GM13976 (cell line): ENCODE results near the gene CREG1.

ENCODE experiments used
- DNase-seq: peaks from one replicate; pipeline ENCODE4 v3.0.0; 2012; ENCODE audit warnings: low spot score
- in situ Hi-C: fragments of 300-500 bp; cut with MboI; formaldehyde crosslinking; loops from one replicate; pipeline ENCODE4 v1.12.0; 2022; ENCODE audit warnings: low sequenced_read_pairs, mixed read lengths, inconsistent platforms; ENCODE audit not compliant: unreplicated experiment
- TF ChIP-seq, protein P1 (sequence below): IDR thresholded peaks from 2 replicates; pipeline ENCODE4 v1.5.1; 2012; ENCODE audit warnings: borderline replicate concordance, mild to moderate bottlenecking; ENCODE audit not compliant: insufficient read depth; ENCODE audit errors: extremely low read depth, missing control alignments, control extremely low read depth

Gene CREG1

DNA sequence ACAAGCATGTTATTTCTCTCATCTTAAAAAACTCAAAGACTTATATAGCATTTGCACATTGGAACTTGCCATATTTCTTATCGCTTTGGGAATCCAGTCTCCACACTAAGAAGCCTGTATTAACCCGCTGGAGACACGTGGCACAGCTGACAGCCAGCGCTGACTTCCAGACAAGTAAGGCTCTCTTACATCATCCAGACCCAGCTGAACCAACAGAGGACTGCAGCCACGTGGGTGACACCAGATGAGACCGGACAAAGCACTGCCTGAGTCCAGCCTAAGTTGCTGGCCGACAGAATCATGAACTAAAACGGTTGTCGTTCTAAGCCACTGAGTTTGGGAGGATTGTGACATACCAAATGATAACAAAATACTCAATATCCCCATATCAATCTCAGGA lies 28.9 kb downstream of the CREG1 start:
- TF ChIP-seq, protein P1, sequence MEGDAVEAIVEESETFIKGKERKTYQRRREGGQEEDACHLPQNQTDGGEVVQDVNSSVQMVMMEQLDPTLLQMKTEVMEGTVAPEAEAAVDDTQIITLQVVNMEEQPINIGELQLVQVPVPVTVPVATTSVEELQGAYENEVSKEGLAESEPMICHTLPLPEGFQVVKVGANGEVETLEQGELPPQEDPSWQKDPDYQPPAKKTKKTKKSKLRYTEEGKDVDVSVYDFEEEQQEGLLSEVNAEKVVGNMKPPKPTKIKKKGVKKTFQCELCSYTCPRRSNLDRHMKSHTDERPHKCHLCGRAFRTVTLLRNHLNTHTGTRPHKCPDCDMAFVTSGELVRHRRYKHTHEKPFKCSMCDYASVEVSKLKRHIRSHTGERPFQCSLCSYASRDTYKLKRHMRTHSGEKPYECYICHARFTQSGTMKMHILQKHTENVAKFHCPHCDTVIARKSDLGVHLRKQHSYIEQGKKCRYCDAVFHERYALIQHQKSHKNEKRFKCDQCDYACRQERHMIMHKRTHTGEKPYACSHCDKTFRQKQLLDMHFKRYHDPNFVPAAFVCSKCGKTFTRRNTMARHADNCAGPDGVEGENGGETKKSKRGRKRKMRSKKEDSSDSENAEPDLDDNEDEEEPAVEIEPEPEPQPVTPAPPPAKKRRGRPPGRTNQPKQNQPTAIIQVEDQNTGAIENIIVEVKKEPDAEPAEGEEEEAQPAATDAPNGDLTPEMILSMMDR, result no peak
- in situ Hi-C loops, result loop anchor here (25.0 kb wide), 2 partner anchors 262 to 612 kb away; no protein-coding TSS in a partner anchor
- DNase-seq, result no peak

DNA sequence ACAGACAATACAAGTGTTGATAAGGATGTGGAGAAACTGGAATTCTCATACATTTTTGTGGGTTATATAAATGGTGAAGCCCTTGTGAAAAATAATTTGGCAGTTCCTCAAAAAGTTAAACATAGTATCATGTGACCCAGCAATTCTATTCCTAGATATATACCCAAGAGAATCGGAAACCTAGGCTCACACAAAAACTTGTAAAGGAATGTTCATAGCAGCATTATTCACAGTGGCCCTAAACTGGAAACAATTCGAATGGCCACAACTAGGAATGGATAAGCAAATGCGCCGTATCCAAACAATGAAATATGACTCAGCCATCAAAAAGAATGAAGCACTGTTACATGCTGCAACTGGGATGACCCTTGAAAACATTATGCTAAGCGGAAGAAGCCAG lies 31.3 kb downstream of the CREG1 start:
- in situ Hi-C loops, result no loop called here

DNA sequence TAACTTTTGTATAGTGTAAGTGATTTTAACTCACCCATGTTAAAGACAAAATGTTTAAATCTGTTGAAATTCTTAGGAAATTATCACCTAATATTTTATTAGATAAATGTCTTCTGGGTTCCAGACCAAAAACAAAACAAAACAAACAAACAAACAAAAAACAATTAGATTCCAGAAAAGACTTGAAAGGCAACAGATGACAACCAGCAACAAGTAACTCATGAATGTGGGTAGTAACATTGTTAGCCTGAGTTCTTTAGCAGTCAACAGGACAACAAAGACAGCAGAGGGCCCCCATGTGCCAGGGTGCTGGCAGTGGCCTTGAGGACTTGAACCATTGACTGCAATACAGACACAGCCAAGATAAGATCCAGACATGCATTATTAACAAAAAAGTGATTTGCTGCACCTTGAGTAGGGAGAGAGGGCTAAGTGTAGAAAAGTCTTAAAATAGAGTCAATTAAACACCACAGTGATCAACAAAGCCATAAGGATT lies 32.8 kb downstream of the CREG1 start:
- in situ Hi-C loops, result no loop called here
- no peak for DNase-seq
- TF ChIP-seq, protein P1, result no peak

More for the DNA sequence above, 31.3 kb downstream of the CREG1 start:
- DNase-seq, result no peak
- TF ChIP-seq, protein P1, result no peak

DNA sequence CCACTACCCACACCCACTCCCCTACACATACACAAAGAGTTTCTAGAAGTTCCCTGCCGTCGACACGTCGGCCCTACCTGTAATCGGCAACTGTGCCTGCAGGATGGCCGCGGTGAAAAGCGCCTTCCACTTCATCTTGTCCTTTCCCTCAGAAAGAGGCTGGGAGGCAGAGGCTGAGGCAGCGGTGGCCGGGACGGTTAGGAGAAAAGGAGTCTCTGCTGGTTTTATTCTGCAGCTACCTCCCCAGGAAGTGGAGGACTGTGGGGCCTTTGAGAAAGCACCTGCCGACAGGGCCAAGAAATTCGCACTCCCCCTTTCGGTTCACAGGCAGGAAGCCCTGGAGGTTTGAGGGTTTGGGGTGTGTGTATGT lies 35.2 kb downstream of the CREG1 start, which contains the start of gene CD247:
Gene CD247, minus strand, starts transcription at position 199 of the 370 bp plus-strand sequence. Its CDS starts 64 bp downstream, at position 135.
- in situ Hi-C loops, result no loop called here
- peak; percentile 47 for DNase-seq
- TF ChIP-seq, protein P1, result no peak

DNA sequence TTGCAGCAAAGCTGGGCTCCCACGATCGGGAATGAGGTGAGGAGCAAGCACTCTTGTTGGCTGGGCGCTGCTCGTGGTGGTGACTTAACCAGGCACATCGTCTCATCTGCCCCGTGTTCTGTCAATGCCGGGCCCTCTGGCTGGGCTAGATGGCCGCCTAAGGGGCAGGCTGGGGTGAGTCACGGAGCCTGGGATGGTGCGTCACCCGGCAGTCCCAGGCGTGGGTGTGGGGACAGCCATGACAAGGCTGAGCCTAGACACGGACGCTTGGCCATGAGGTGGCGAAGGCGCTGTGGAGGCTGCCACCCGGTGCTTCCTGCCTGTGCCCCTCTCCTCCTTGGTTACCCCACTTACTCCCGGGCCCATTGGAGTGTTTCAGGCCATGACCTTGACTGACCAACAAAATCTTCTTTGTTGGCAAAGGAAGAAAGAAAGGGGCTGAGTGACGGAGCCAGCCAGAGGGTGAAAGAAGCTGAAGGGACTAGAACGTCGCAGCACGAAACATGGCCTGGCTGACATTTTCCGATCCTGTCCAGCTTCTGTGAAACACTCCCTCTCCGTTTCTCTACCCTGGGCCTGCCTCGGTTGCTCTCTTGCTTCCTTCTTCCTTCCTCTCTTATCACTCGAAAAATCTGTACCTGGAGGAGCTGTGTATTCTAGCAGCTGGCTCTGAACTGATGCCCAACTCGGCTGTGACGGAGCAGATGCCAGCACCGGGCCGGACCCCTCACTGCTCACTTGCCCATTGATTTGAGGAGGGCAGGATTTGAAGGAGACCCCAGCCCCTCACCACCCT lies 35.8 kb downstream of the CREG1 start:
- TF ChIP-seq, protein P1, result no peak
- in situ Hi-C loops, result no loop called here
- no peak for DNase-seq

DNA sequence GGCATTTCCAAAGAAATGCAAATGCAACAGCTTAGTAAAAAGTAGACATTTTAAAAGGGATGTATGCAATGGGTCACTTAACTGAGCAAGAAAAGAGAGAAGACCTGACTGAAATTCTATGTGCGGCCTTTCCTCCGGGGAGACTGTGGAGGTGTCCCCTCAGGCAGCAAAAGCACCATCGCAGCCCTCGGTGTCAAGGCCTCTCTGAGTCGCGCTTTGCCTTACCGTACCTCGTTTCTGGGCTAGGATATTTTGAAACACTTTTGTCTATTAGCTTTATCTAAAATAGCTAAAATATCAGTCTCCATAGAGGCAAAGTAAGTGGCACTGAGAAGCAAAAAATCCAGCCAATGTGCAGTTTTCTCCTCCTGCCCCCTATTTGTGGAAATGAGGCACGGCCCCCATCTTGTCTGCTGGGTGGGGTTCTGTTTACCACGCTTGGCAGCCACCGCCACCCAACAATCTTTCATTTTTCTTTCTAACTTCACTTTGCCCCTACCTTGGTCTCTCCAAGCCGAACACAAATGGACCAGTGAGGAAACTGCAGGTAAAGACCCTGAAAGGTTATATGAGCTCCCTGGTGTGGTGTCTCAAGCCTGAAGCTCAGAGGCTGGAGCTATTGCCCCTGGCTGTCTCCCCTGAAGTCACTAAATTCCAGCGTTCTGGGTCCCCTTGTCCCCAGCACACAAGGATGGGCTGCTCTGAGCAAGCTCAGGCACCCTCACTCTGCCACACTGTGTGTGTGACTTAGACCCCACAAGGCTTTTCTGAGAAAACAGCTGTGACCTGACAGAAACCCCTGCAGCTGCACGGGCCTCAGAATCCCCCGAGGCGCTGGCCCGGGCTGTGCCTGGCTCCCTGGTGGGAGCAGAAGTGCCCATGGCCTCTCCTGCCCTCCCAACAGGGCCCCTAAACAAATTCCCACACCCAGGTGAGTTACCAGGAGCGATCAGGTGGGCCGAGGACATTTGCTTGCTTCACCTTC lies 36.9 kb downstream of the CREG1 start:
- in situ Hi-C loops, result no loop called here
- DNase-seq, result no peak
- TF ChIP-seq, protein P1, result no peak
